Putamen (tissue), 1 donor: ENCODE data around the gene FAM13B.

Experiments
- DNase-seq: peaks from one replicate; pipeline ENCODE4 v3.0.0-alpha.2; 2016; ENCODE audit warnings: low spot score

Gene FAM13B

DNA sequence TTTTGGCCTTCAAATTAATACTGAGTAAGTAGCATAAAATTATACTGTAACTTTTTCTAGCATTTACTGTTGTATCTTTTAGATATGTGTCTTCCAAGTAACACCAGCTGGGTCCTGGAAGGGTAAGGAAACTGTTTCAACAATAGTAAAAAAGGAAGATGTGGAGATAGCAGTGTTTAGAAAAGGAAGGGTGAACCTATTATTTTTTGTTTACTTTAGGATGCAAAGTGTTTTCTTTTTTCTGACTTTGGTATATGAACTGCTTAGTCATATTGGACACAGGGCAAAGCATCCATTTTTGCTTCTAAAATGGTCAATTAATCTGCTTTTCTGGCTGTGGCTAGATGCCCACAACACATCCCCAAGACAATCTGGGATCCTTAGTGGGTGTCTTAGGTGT is 138.3 kb downstream of the FAM13B start:
- DNase-seq, result no peak

- DNase-seq, result no peak
Measured at GRCh38 chr5:137891849-137892248, 141.0 kb downstream of the FAM13B start.

DNA sequence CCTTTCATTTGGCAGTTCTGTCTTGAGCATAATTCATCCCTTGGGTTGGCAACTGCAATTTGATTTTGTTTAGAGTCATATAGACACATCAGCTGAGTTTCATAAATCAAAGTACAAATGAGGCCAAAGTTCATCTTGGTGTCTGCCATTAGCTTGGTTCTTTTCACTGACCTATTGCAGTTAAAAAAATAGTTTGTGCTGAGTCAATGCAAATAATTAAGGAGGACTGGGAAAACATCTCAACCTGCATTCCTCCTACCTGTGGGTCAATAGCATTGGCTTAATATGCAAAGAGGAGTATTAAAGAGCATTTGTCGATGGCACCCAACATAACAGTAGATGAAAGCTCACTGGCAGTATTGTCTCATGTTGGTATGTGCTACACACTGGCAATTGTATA is 142.0 kb downstream of the FAM13B start:
- DNase-seq, result no peak

GRCh38 chr5:137888863-137889759 is 143.8 kb downstream of the FAM13B start, which contains the start of gene PKD2L2:
PKD2L2 (plus strand) TSS chr5:137889457; CDS start chr5:137889492, 35 bp downstream.
- DNase-seq, result peak; percentile 88

DNA sequence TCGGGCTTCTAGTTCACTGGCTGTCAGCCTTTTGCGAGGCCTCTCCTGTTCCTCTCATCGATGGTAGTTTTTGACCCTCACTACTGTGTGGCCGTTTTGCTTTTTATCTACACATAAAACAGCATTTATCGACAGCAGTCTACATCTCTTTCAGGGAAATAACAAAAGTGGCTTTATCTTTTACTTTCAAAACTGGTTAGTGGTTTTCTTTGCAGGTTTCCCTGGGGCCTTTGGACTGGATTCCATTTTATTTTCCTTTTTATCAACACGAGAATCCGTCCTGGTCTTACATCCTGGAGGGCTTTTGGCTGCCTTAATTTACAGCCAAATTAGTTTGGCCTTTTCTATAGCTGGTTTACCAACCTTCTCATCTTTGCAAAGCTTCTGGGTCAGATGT is 144.4 kb downstream of the FAM13B start:
- no peak for DNase-seq
